SK-N-SH (cell line): Measurements from ENCODE around the gene ARL4D.

Source experiments
- CHD2 ChIP-seq: fragments of 150-350 bp; IDR thresholded peaks from 2 replicates; pipeline ENCODE4 v1.6.1; 2018; ENCODE audit warnings: low read length; ENCODE audit not compliant: partially characterized antibody
- CTCF ChIP-seq: fragments of 200-600 bp; sonication (generic); IDR thresholded peaks from 2 replicates; pipeline ENCODE4 v1.6.1; 2017; ENCODE audit warnings: antibody characterized with exemption, mild to moderate bottlenecking, moderate library complexity
- EP300 ChIP-seq, 2 experiments: IDR thresholded peaks; 2 replicates each; pipeline versions ENCODE4 v1.4.0 to v1.6.1; 2012; ENCODE audit warnings: borderline replicate concordance in 1 of 2, low read depth in 1 of 2, low read length in 1 of 2
- GABPA ChIP-seq: IDR thresholded peaks from 2 replicates; pipeline ENCODE4 v1.4.0; 2012; ENCODE audit warnings: low read depth, mild to moderate bottlenecking
- MXI1 ChIP-seq: IDR thresholded peaks from 2 replicates; pipeline ENCODE4 v1.6.1; 2012; ENCODE audit warnings: mild to moderate bottlenecking, low read depth, low read length, improper control_type of control experiment
- PBX3 ChIP-seq: IDR thresholded peaks from 2 replicates; pipeline ENCODE4; 2012
- RAD21 ChIP-seq: IDR thresholded peaks from 2 replicates; pipeline ENCODE4 v1.6.1; 2012; ENCODE audit warnings: mild to moderate bottlenecking, low read length
- REST ChIP-seq: IDR thresholded peaks from 2 replicates; pipeline ENCODE4 v1.6.1; 2012; ENCODE audit warnings: mild to moderate bottlenecking, low read depth, low read length, moderate library complexity
- RXRA ChIP-seq: IDR thresholded peaks from 2 replicates; pipeline ENCODE4 v1.4.0; 2012; ENCODE audit warnings: low read depth, mild to moderate bottlenecking, borderline replicate concordance
- USF2 ChIP-seq: fragments of 150-350 bp; IDR thresholded peaks from 2 replicates; pipeline ENCODE4 v1.6.1; 2017; ENCODE audit warnings: antibody characterized with exemption, low read length, low read depth, borderline replicate concordance
- ZBTB33 ChIP-seq: IDR thresholded peaks from 2 replicates; pipeline ENCODE4 v1.4.0; 2012; ENCODE audit warnings: low read depth, borderline replicate concordance

- no peak for TF ChIP-seq ZBTB33
- TF ChIP-seq RXRA: no peak
- no peak for TF ChIP-seq CTCF
- TF ChIP-seq PBX3: no peak
- no peak for TF ChIP-seq EP300 (IDR thresholded peaks at IDR 0.05; ENCODE audit: borderline replicate concordance in 1 of 2, low read depth in 1 of 2, low read length in 1 of 2)
- TF ChIP-seq USF2: no peak
- no peak for TF ChIP-seq GABPA
- no peak for TF ChIP-seq MXI1
- TF ChIP-seq CHD2: no peak
- TF ChIP-seq REST: no peak
- TF ChIP-seq RAD21: no peak
Measured at GRCh38 chr17:43402078-43402477, 3.3 kb downstream of the ARL4D start.
